Osteocyte (in vitro differentiated cells): ENCODE data around the gene TCL1B. TPM values are rescaled to one million over a fixed set of nuclear protein-coding genes. Genes with fewer than 3 reads are reported as not detected.

ENCODE experiments used
- DNase-seq: peaks from one replicate; pipeline ENCODE4 v3.0.0; 2021; ENCODE audit warnings: mixed read lengths; ENCODE audit not compliant: unreplicated experiment; ENCODE audit errors: extremely low spot score
- H3K27ac Mint-ChIP-seq: one replicate; pipeline ENCODE4 v1.8.0; 2021; ENCODE audit warnings: mild to moderate bottlenecking, mixed read lengths; ENCODE audit not compliant: unreplicated experiment
- H3K27me3 Mint-ChIP-seq: one replicate; pipeline ENCODE4 v1.8.0; 2021; ENCODE audit warnings: mixed read lengths; ENCODE audit not compliant: unreplicated experiment
- H3K36me3 Mint-ChIP-seq: one replicate; pipeline ENCODE4 v1.8.0; 2021; ENCODE audit warnings: mixed read lengths; ENCODE audit not compliant: unreplicated experiment
- H3K4me1 Mint-ChIP-seq: one replicate; pipeline ENCODE4 v1.8.0; 2021; ENCODE audit warnings: mixed read lengths; ENCODE audit not compliant: unreplicated experiment
- H3K4me3 Mint-ChIP-seq: one replicate; pipeline ENCODE4 v1.8.0; 2021; ENCODE audit warnings: mild to moderate bottlenecking, moderate library complexity, mixed read lengths; ENCODE audit not compliant: unreplicated experiment
- H3K9me3 Mint-ChIP-seq: one replicate; pipeline ENCODE4 v1.8.0; 2021; ENCODE audit warnings: mixed read lengths; ENCODE audit not compliant: unreplicated experiment
- total RNA-seq: library from RNA; stranded (reverse); gene quantifications from 2 replicates; pipeline ENCODE4 v1.2.1, GENCODE V29; 2021
- TF ChIP-seq, protein P1 (sequence below): fragments of 200-600 bp; sonication (generic); IDR thresholded peaks from 2 replicates; pipeline ENCODE4 v1.5.0; 2021; ENCODE audit warnings: antibody characterized with exemption, mild to moderate bottlenecking, moderate library complexity

The TCL1B gene
- total RNA-seq, 1 donor from 2014 or later, result not detected

GRCh38 chr14:95695051-95695450 lies 8.8 kb downstream of the TCL1B start:
- Mint-ChIP-seq H3K4me3 (no peak overlapping the region), H3K36me3 (no peaks in the 10 kb centered on the region), H3K4me1 (peaks cover 38% of the 10 kb centered on the region), H3K9me3 (no peaks in the 10 kb centered on the region), H3K27me3 (no peaks in the 10 kb centered on the region), H3K27ac (no peak overlapping the region)
- TF ChIP-seq, protein P1, sequence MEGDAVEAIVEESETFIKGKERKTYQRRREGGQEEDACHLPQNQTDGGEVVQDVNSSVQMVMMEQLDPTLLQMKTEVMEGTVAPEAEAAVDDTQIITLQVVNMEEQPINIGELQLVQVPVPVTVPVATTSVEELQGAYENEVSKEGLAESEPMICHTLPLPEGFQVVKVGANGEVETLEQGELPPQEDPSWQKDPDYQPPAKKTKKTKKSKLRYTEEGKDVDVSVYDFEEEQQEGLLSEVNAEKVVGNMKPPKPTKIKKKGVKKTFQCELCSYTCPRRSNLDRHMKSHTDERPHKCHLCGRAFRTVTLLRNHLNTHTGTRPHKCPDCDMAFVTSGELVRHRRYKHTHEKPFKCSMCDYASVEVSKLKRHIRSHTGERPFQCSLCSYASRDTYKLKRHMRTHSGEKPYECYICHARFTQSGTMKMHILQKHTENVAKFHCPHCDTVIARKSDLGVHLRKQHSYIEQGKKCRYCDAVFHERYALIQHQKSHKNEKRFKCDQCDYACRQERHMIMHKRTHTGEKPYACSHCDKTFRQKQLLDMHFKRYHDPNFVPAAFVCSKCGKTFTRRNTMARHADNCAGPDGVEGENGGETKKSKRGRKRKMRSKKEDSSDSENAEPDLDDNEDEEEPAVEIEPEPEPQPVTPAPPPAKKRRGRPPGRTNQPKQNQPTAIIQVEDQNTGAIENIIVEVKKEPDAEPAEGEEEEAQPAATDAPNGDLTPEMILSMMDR, result no peak
- DNase-seq, result peak; percentile 73

- Mint-ChIP-seq H3K27ac (no peak overlapping the region), H3K9me3 (no peaks in the 10 kb centered on the region), H3K27me3 (no peaks in the 10 kb centered on the region), H3K36me3 (no peaks in the 10 kb centered on the region), H3K4me1 (peaks cover 45% of the 10 kb centered on the region), H3K4me3 (no peak overlapping the region)
- TF ChIP-seq, protein P1, result no peak
- DNase-seq, result peak; percentile 34
Observed at GRCh38 chr14:95695913-95696312, 9.7 kb downstream of the TCL1B start.

DNA sequence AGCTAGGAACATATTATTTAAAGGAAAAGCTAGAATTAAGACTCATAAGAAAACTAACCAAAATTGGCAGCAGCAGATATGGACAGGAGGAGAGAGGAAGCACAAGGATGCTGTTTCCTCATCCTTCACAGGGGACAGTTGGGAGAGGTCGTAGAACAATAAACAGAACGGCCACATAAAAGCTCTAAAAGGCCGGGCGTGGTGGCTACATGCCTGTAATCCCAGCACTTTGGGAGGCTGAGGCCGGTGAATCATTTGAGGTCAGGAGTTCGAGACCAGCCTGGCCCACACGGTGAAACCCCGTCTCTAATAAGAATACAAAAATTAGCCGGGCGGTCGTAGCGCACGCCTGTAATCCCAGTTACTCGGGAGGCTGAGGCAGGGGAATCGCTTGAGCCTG lies 10.5 kb downstream of the TCL1B start:
- peak; percentile 70 for DNase-seq
- H3K9me3 Mint-ChIP-seq, result no peaks in the 10 kb centered on the region
- H3K27ac Mint-ChIP-seq, result no peak overlapping the region
- H3K4me3 Mint-ChIP-seq, result no peak overlapping the region
- TF ChIP-seq, protein P1, result no peak
- H3K36me3 Mint-ChIP-seq, result no peaks in the 10 kb centered on the region
- peaks cover 52% of the 10 kb centered on the region for H3K4me1 Mint-ChIP-seq
- H3K27me3 Mint-ChIP-seq, result no peaks in the 10 kb centered on the region

- peak; percentile 34 for DNase-seq
- Mint-ChIP-seq H3K27ac (no peak overlapping the region), H3K27me3 (no peaks in the 10 kb centered on the region), H3K4me3 (no peak overlapping the region), H3K36me3 (no peaks in the 10 kb centered on the region), H3K4me1 (peaks cover 50% of the 10 kb centered on the region), H3K9me3 (no peaks in the 10 kb centered on the region)
- TF ChIP-seq, protein P1, result no peak
Observed at GRCh38 chr14:95697764-95698163, 11.5 kb downstream of the TCL1B start.

DNA sequence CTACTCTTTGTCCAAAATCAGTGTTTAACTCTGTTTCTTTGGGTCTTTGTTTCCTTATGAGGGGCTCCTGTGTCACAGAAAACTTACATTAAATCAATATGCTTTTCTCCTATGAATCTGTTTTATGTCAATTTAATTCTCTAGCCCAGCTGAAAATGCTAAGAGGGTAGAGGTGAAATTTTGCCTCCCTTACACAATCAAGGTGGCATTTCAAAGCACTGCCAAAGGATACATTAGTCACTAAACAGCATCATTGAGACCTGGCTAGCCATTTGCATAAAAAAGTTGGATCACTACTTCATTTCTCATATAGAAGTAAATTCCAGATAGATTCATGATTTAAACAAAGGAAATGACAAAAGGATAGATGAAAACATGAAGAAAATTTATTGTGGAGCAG lies 12.1 kb downstream of the TCL1B start:
- peaks cover 3% of the 10 kb centered on the region for H3K9me3 Mint-ChIP-seq
- peaks cover 3% of the 10 kb centered on the region for H3K27me3 Mint-ChIP-seq
- H3K4me3 Mint-ChIP-seq, result no peak overlapping the region
- no peaks in the 10 kb centered on the region for H3K36me3 Mint-ChIP-seq
- DNase-seq, result no peak
- TF ChIP-seq, protein P1, result no peak
- peaks cover 45% of the 10 kb centered on the region for H3K4me1 Mint-ChIP-seq
- no peak overlapping the region for H3K27ac Mint-ChIP-seq
